Activated CD4-positive, alpha-beta T cell treated with anti-CD3 and anti-CD28 coated beads, Interleukin-2, amount 50 U/mL, for 16 hours (primary cell): ENCODE measurements around the gene GTSE1.

ENCODE experiments used
- DNase-seq: peaks from one replicate; pipeline ENCODE4 v3.0.0-alpha.2; 2020

GTSE1 gene

GRCh38 chr22:46330426-46330825 is 33.8 kb downstream of the GTSE1 start:
- no peak for DNase-seq

- no peak for DNase-seq
Observed at GRCh38 chr22:46331496-46331895, 34.8 kb downstream of the GTSE1 start.

GRCh38 chr22:46335201-46336118 is 38.8 kb downstream of the GTSE1 start, which contains the start of gene TRMU:
TRMU (plus strand) TSS chr22:46335714; CDS start chr22:46335765, 51 bp downstream.
- DNase-seq: peak; percentile 83

DNA sequence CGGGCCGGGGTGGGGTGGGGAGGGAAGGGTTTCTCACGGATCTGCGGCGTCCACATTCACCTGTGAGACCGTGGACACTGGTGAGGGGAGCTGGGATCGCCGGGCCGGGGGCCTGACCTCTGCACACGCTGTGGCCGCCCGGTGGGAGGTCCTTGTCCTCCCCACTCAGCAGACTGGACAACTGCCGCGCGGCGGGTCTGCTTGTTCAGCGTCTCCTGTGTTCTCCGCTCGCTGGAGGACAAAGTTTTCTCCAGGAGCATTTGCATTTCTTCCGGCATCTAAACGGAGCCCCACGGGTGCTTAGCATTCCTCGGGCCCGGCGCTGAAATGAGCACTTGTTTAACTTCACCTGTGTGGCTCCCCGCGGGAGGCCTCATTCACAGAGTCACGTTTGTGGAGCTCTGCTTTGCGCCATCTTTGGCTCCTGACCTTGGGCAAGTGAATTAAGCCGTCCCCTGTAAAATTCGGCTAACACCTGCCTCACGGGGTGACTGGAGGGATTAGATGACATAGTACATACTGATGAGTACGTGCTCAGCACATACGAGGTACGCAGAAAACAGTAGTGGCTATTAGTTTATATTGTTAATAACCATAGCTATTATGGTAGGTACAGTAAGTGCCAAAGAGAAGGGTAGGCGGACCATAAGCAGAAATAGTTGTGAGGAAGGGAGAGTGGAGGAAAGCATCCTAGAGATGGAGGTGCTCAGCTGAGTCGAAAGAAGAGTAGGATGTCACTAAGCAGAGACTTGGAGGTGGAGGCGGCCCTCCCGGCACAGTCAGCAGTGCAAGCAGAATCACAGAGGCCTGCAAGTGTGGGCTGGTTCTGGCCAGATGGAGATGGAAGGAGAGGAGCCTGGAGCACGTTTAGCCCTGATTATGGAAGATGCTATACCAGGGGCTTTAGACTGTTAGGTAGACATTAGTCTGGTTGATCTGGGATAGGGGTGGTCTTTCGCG is 39.7 kb downstream of the GTSE1 start:
- peak; percentile 31 for DNase-seq

DNA sequence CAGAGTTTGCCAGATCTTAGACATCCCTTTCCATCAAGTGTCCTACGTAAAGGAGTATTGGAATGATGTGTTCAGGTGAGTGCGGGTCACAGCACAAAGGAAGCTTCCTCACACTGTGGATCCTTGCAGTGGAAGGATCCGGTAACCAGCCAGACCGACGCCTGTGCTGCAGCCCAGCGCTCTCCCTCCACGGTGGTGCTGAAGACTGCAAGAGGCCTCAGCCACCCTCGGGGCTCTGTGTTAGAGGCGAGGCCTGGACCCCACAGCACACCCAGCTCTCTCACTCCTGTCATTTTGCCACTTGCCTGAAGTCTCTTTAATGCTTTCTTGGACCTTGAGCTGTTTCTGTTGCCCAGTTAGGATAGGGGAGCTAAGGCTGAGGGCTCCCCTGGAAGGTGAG is 41.2 kb downstream of the GTSE1 start:
- DNase-seq: no peak

GRCh38 chr22:46338636-46339035 is 42.0 kb downstream of the GTSE1 start:
- DNase-seq: no peak

- no peak for DNase-seq
Observed at GRCh38 chr22:46339956-46340355, 43.3 kb downstream of the GTSE1 start.

GRCh38 chr22:46340676-46341075 is 44.0 kb downstream of the GTSE1 start:
- DNase-seq: no peak

- no peak for DNase-seq
Observed at GRCh38 chr22:46346680-46347405, 50.2 kb downstream of the GTSE1 start.

GRCh38 chr22:46347646-46348045 is 51.0 kb downstream of the GTSE1 start:
- DNase-seq: no peak

- DNase-seq: no peak
Observed at GRCh38 chr22:46348099-46348695, 51.5 kb downstream of the GTSE1 start.

- DNase-seq: no peak
Observed at GRCh38 chr22:46349238-46349637, 52.6 kb downstream of the GTSE1 start.

- DNase-seq: no peak
Observed at GRCh38 chr22:46349681-46350080, 53.0 kb downstream of the GTSE1 start.

DNA sequence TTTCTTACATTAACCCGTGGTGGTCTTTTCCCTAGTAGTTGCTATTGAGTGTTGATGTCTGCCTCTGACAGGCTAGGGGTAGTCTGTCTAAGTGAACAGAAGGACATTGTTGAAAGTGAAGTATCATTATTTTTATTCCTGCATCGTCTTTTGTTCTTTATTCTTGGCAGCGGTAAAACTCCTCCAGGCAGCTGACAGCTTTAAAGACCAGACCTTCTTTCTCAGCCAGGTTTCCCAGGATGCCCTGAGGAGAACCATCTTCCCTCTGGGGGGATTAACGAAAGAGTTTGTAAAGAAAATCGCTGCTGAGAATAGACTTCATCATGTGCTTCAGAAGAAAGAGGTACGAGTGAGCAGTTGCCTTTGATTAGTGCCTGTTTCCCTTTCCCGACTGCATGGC is 53.5 kb downstream of the GTSE1 start:
- no peak for DNase-seq

DNA sequence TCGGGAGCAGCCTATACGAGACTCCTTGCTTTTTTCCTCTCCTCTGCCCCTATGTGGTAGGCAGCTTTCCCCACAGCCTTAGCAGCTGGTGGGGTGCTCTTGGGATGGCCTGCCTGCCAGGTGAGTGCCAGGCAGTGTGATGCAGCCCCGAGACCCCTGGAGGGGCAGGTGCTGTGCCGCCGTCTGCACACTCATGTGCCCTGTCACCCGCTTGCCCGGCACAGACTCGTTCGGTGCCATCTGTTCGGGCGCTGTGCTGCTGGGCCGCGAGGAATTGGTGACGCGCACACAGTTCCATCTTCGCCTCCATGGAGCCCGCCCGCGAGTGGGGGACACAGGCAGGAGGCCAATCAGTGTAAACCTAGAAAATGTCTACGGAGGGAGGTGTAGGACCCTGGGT is 54.0 kb downstream of the GTSE1 start:
- DNase-seq: no peak

DNA sequence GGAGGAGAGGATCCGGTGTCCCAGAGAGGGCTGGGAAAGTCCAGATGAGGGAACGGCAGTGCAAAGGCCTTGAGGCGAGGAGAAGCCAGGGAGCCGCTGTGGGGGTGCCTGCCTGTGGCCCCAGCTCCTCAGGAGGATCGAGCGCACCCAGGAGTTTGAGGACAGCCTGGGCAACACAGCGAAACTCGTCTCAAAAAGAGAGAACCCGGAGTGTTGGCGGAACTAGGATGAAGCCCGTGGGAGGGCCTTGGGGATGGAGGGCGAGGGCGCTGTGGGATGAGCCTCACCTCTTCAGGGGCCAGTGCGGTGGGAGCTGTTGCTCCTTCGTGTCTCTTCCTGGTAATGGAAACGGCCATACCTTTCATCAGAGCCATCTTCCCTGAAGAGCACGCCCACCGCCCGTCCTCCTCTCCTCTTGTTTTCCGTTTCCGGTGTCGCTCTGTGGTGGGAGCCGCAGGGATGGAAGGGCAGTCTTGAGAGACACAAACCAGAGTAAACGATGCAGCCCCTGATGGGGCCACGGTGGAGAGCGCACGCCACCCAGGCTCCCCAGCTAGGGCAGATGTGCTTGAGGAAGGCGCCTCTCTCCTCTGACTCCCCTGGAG is 54.6 kb downstream of the GTSE1 start:
- DNase-seq: no peak

DNA sequence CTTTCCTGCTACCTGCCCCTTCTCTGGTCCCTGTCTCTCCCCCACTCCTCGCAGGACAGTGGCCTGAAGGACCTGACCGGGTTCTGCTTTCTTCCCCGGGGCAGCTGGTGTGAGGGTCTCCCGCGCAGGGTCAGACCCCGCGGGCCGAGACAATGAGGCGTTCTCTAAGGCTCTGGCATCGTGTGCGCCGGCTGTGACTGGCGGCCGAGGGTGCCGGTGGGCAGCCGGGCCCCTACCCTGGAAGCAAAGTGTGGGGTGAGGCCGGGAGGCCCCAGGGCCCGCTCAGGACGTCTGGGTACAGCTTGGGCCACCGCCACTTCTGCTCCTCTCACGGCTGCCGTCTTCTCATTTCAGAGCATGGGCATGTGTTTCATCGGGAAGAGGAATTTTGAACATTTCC is 55.1 kb downstream of the GTSE1 start:
- DNase-seq: no peak

GRCh38 chr22:46352276-46352675 is 55.6 kb downstream of the GTSE1 start:
- DNase-seq: no peak

DNA sequence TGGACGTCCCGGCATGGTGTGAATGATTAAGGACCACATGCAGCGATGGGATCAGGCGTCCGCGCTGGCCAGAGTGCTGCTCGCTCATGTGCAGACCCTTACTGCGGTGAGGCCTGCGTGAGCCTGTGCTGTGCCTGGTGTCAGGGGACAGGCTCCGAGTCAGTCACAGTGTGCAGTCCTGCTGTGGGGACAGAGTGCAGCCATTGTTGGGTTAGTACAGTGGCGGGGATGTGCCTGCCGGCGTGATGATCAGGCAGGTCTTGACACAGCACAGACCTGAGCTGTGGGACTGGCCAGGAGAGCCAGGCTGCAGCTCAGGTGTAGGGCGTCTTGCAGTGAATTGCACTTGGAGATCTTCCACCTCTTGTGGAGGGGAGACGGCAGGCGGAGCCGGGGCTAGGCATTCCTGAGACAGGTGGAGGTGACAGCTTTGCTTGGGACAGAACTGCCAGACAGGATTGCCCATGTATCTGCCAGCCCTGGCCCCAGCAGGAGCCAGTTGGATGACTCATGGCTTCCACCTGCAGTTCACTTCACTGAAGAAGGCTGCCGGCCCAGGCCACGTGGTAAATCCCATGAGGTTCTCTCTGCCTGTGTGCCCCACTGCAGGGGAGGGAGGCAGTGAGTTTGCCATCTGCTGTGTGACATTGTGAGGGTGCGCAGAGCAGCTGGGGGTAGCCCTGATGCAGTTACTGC is 56.2 kb downstream of the GTSE1 start:
- no peak for DNase-seq

DNA sequence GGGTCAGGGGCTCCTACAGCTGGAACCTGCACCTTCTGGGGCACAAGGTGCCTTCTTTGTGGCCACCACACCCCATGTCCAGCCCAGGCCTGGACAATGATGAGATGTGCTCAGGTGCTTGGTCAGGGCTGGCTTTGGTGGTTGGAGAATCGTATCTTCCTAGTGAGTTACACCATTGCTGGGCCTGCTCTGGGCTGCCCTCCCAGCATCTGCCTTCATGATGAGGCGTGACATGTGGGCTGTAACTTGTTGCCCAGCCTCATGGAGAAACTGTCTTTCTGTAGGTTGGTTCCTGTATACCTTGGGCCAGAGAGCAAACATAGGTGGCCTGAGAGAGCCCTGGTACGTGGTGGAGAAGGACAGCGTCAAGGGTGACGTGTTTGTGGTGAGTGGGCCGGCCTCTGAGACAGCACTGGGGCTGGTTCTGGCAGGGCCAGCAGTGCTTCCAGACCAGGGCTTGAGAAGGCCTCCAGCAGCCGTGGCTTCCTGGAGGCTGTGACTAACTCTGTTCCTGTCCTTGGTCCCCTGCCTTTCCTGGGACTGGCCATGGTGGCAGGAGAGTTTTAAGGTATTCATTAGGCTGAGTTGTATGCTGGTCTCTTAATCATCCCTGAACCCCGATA is 56.9 kb downstream of the GTSE1 start:
- no peak for DNase-seq
